Measurements from ENCODE around the gene ACADS.

DNA sequence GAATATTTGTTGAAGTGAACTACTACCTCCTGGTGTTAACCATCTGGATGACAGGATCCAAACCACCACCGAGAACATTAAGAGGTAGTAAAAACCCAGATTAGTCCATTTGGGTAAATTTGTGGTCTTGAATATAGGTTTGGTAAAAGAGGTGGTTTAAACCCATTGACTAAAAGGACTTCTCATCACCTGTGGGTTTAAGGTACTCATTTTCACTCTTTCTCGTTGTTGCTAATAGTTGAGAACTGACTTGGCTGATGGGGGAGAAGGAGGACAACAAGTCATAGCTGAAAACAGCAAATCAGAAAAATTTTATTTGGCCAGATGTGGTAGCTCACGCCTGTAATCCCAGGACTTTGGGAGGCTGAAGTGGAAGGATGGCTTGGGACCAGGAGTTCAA lies 59.2 kb downstream of the ACADS start:
- TF ChIP-seq, protein P1, sequence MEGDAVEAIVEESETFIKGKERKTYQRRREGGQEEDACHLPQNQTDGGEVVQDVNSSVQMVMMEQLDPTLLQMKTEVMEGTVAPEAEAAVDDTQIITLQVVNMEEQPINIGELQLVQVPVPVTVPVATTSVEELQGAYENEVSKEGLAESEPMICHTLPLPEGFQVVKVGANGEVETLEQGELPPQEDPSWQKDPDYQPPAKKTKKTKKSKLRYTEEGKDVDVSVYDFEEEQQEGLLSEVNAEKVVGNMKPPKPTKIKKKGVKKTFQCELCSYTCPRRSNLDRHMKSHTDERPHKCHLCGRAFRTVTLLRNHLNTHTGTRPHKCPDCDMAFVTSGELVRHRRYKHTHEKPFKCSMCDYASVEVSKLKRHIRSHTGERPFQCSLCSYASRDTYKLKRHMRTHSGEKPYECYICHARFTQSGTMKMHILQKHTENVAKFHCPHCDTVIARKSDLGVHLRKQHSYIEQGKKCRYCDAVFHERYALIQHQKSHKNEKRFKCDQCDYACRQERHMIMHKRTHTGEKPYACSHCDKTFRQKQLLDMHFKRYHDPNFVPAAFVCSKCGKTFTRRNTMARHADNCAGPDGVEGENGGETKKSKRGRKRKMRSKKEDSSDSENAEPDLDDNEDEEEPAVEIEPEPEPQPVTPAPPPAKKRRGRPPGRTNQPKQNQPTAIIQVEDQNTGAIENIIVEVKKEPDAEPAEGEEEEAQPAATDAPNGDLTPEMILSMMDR (IDR thresholded peaks at IDR 0.05): no peak
- TF ChIP-seq EP300 (IDR thresholded peaks at IDR 0.05): no peak
- no peak for TF ChIP-seq POLR2A (IDR thresholded peaks at IDR 0.05)
- no peak for TF ChIP-seq POLR2AphosphoS5 (IDR thresholded peaks at IDR 0.05)

Measured in stomach (tissue), 4 donors.